ENCODE data around the gene PRDM16. TPM values are rescaled to one million over a fixed set of nuclear protein-coding genes. Genes with fewer than 3 reads are reported as not detected.
A peak's percentile ranks its signal among the peaks of the same experiment; 100 is the strongest.
"Not testable (repeated sequence)": the region's sequence is repeated elsewhere in the genome, so short reads cannot be mapped to it uniquely, and the experiment has no call there.

The PRDM16 gene
- total RNA-seq, 4 donors from 2014 or later: 5.4 to 13.2 (median 7.7) TPM

DNA sequence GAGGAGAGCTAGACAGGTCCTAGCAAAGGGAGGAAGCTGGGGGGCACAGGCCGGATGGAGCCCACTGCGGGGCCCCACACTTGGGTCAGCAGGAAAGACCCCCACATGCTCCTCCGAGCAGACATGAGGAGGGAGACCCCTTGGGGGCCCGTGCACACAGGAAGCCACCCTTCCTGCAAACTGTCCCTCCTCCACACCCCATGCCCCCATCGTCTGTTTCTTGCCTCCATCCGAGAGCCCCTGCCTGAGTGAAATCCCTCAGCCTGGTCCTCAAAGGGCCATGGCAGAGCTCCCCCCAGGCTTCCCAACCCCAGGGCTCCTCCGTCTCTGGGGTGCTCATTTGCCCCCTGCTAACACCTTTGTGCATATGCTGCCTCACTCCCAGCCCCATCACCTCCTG, 168.0 kb downstream of the PRDM16 start:
- Histone ChIP-seq H3K27ac (no peak overlapping the region), H3K9me3 (no peaks in the 10 kb centered on the region), H3K27me3 (no peaks in the 10 kb centered on the region), H3K4me1 (peaks cover 0 to 9% (median 0%) of the 10 kb centered on the region in 4 donors), H3K4me3 (no peak overlapping the region), H3K36me3 (no peaks in the 10 kb centered on the region)
- DNase-seq: no peak
- TF ChIP-seq, protein P1, sequence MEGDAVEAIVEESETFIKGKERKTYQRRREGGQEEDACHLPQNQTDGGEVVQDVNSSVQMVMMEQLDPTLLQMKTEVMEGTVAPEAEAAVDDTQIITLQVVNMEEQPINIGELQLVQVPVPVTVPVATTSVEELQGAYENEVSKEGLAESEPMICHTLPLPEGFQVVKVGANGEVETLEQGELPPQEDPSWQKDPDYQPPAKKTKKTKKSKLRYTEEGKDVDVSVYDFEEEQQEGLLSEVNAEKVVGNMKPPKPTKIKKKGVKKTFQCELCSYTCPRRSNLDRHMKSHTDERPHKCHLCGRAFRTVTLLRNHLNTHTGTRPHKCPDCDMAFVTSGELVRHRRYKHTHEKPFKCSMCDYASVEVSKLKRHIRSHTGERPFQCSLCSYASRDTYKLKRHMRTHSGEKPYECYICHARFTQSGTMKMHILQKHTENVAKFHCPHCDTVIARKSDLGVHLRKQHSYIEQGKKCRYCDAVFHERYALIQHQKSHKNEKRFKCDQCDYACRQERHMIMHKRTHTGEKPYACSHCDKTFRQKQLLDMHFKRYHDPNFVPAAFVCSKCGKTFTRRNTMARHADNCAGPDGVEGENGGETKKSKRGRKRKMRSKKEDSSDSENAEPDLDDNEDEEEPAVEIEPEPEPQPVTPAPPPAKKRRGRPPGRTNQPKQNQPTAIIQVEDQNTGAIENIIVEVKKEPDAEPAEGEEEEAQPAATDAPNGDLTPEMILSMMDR (IDR thresholded peaks at IDR 0.05): no peak
- no peak for TF ChIP-seq POLR2A (IDR thresholded peaks at IDR 0.05)

DNA sequence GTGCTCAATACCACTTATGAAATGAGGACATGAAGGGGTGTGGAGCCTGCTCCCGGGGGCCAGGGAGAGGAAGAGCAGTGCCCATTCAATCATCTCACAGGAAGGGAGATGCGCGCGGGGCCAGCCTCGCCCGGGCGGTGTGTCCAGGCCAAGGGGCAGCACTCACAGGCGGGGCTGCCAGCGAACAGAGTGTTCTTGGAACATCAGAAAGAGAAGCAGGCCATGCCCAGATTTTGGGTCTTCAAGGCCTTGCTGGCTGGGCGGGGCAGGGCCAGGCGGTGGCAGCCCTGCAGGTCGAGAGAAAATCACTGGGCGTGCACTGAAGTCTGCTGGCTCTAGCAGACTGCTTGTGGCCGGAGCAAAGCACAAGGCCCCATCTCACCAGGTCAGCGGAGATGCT, 168.6 kb downstream of the PRDM16 start:
- H3K4me3 ChIP-seq: no peak overlapping the region
- TF ChIP-seq POLR2A (IDR thresholded peaks at IDR 0.05): no peak
- DNase-seq: peak in 2 of 3 donors; percentile 52 to 74
- H3K36me3 ChIP-seq: no peaks in the 10 kb centered on the region
- H3K27me3 ChIP-seq: no peaks in the 10 kb centered on the region
- no peaks in the 10 kb centered on the region for H3K9me3 ChIP-seq
- peaks cover 0 to 9% (median 0%) of the 10 kb centered on the region in 4 donors for H3K4me1 ChIP-seq
- H3K27ac ChIP-seq: no peak overlapping the region

DNA sequence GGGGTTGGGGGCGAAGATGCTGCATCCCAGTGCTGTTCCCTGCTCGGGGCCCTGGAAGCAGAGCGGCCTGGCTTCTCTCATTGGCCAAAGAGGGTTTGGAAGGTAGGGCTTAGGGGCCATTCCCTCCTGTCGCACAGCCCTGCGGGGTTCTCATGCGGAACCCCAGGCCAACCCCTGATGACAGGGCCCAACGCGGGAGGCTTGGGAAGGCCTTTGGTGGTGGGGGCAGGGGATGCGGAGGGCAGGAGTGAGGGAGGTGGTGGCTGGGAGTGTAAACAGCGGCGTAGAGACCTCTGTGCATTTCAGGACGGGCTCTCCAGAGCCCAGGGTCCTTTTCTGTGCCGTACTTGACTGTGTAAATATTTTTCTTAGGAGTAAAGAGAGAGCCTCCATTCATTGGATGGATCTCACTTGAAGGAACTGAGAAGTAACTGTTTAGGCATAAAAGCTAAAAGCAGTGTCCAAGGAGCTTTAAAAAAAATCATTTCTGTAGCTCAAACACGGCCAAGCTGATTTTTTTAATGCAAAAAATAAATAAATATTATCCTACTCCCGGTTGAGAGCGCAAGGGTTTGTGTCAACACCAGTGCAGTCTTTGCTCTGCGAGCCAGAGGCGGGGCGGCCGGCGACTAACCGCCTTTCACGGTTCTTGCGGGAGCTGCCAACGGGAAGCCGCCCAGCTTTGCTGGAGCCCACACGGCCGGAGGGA, 169.1 kb downstream of the PRDM16 start:
- no peak for TF ChIP-seq POLR2A (IDR thresholded peaks at IDR 0.05)
- TF ChIP-seq, protein P1 (IDR thresholded peaks at IDR 0.05): no peak
- no peaks in the 10 kb centered on the region for H3K27me3 ChIP-seq
- DNase-seq: no peak
- H3K4me1 ChIP-seq: peaks cover 0 to 9% (median 0%) of the 10 kb centered on the region in 4 donors
- no peak overlapping the region for H3K4me3 ChIP-seq
- no peaks in the 10 kb centered on the region for H3K9me3 ChIP-seq
- no peaks in the 10 kb centered on the region for H3K36me3 ChIP-seq
- H3K27ac ChIP-seq: peak overlapping the region in 1 of 4 donors; percentile 39

DNA sequence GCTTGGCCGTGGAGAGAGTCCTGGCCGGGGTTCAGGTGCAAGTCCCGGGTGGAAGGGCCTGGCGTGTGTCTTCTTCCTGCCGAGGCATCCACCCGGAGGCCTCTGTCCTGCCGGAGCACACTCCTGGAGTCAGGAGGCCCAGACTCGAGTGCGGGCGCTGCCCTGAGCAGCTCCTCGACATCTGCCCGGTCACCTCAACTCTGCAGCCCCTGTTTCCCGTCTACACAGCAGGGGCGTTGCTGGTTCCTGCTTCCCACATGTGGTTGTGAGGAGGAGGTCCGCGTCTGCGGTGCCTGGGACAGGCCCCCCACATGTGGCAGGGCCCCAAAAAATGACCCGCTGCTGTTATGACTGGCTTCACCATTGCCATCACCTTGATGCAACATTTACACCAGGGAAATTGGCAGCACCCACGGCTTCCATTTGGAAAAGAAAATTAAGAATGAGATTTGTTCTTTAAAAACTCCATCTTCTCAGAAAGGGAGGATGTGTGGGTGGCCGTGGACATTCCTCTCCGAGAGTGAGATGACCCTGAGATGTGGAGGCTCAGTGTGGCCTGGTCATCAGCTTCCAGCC, 169.8 kb downstream of the PRDM16 start:
- Histone ChIP-seq H3K27me3 (no peaks in the 10 kb centered on the region), H3K9me3 (no peaks in the 10 kb centered on the region), H3K36me3 (no peaks in the 10 kb centered on the region), H3K4me1 (peaks cover 0 to 9% (median 0%) of the 10 kb centered on the region in 4 donors), H3K4me3 (no peak overlapping the region), H3K27ac (peak overlapping the region in 1 of 4 donors; percentile 39)
- TF ChIP-seq, protein P1 (IDR thresholded peaks at IDR 0.05): no peak
- no peak for TF ChIP-seq POLR2A (IDR thresholded peaks at IDR 0.05)
- no peak for DNase-seq

DNA sequence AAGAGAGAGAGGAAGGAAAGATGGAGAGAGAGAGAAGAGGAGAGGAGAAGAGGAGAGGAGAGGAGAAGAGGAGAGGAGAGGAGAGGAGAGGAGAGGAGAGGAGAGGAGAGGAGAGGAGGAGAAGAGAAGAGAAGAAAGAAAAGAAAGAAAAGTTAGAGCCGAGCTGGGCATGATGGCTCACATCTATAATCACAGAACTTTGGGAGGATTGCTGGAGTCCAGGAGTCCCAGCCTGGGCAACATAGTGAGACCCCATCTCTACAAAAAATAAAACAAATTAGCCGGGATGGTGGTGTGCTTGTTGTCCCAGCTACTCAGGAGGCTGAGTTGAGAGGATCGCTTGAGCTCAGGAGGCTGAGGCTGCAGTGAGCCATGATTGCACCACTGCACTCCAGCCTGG, 171.0 kb downstream of the PRDM16 start:
- H3K36me3 ChIP-seq, H3K4me3 ChIP-seq, H3K9me3 ChIP-seq, H3K4me1 ChIP-seq, DNase-seq, H3K27ac ChIP-seq, H3K27me3 ChIP-seq: not testable (repeated sequence)

DNA sequence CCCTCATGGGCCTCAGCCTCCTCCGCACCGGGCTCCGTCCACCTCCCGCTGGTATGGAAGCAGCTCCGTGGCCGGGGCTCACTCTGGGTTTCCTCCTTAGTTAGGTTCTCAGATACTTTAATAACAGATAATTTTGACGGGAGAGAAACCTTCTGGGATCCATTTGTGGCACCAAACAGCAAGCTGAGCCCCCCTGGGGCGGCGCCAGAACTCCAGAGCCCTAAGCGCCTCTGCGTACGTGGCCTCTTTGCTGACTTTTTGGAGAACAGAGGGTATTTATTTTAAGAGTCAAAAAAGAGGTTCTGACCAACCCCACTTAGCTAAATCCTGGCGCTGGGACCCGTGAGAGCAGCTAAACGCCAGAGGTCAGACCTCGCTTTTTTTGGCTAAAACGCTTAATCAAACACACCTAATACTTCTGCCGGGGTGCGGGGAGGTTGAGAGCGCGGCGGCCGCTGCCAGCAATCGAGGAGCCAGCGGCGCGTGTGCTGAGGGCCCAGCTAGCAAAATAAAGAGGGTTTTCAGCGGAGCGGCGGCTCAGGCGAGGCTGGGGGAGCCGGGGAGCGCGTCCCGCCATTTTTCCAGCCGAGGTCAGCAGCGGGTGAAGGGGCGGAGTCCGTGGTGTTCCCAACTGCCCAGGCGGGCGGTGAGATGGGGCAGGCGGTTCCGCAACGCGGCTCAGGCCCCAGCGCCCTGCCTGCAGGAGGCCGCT, 171.7 kb downstream of the PRDM16 start:
- no peak for DNase-seq
- H3K27me3 ChIP-seq: no peaks in the 10 kb centered on the region

More for the DNA sequence above, 171.7 kb downstream of the PRDM16 start:
- TF ChIP-seq POLR2A (IDR thresholded peaks at IDR 0.05): no peak
- TF ChIP-seq, protein P1 (IDR thresholded peaks at IDR 0.05): no peak
- no peak overlapping the region for H3K4me3 ChIP-seq
- H3K4me1 ChIP-seq: peaks cover 0 to 9% (median 0%) of the 10 kb centered on the region in 4 donors
- no peak overlapping the region for H3K27ac ChIP-seq
- no peaks in the 10 kb centered on the region for H3K36me3 ChIP-seq
- H3K9me3 ChIP-seq: no peaks in the 10 kb centered on the region
